ENCODE measurements around the gene DOC2B. TPM values are rescaled to one million over a fixed set of nuclear protein-coding genes. Genes with fewer than 3 reads are reported as not detected.

Gene DOC2B
- total RNA-seq, 4 donors from 2014 or later = 3.6 to 8.5 (median 6.7) TPM

- no peak overlapping the region for H3K27ac ChIP-seq
- peaks cover 4% of the 10 kb centered on the region for H3K27me3 ChIP-seq
- intact Hi-C loops (cut with DNase I) = no loop called here
- DNase-seq = no peak
- no peak for TF ChIP-seq CTCF (IDR thresholded peaks at IDR 0.05)
- no peak for TF ChIP-seq POLR2A (IDR thresholded peaks at IDR 0.05)
- peaks cover 0 to 6% of the 10 kb centered on the region in 2 donors for H3K4me1 ChIP-seq
- H3K36me3 ChIP-seq = no peaks in the 10 kb centered on the region
- WGBS, 2 donors = 92 to 95% methylated on average over 2 of the region's 2 CpGs
- H3K4me3 ChIP-seq (replicated peaks in 1 of 3) = no peak overlapping the region
- H3K9me3 ChIP-seq = no peaks in the 10 kb centered on the region
These were observed 15.9 kb upstream of the DOC2B start for GRCh38 chr17:197352-197751.

- Histone ChIP-seq H3K4me1 (peaks cover 0 to 5% of the 10 kb centered on the region in 2 donors), H3K4me3 (replicated peaks in 1 of 3) (no peak overlapping the region), H3K9me3 (no peaks in the 10 kb centered on the region), H3K36me3 (no peaks in the 10 kb centered on the region), H3K27me3 (peaks cover 4% of the 10 kb centered on the region), H3K27ac (no peak overlapping the region)
- no peak for TF ChIP-seq POLR2A (IDR thresholded peaks at IDR 0.05)
- TF ChIP-seq CTCF (IDR thresholded peaks at IDR 0.05) = no peak
- DNase-seq = no peak
- WGBS, 2 donors = 66 to 74% methylated on average over 16 of the region's 16 CpGs
- intact Hi-C loops (cut with DNase I) = no loop called here
These were observed 13.6 kb upstream of the DOC2B start for GRCh38 chr17:194828-195602.

- no peak overlapping the region for H3K27ac ChIP-seq
- 60% methylated on average over 24 to 31 of the region's 31 CpGs for WGBS, 2 donors
- no peak overlapping the region for H3K4me3 ChIP-seq (replicated peaks in 1 of 3)
- no peak for TF ChIP-seq CTCF (IDR thresholded peaks at IDR 0.05)
- no peak for TF ChIP-seq POLR2A (IDR thresholded peaks at IDR 0.05)
- H3K4me1 ChIP-seq = no peaks in the 10 kb centered on the region
- intact Hi-C loops (cut with DNase I) = no loop called here
- H3K9me3 ChIP-seq = no peaks in the 10 kb centered on the region
- H3K27me3 ChIP-seq = peaks cover 4% of the 10 kb centered on the region
- no peak for DNase-seq
- no peaks in the 10 kb centered on the region for H3K36me3 ChIP-seq
These were observed 12.7 kb upstream of the DOC2B start for GRCh38 chr17:193841-194806.

- peaks cover 4% of the 10 kb centered on the region for H3K27me3 ChIP-seq
- no peak for DNase-seq
- no peak overlapping the region for H3K4me3 ChIP-seq (replicated peaks in 1 of 3)
- intact Hi-C loops (cut with DNase I) = no loop called here
- H3K9me3 ChIP-seq = no peaks in the 10 kb centered on the region
- H3K36me3 ChIP-seq = no peaks in the 10 kb centered on the region
- TF ChIP-seq CTCF (IDR thresholded peaks at IDR 0.05) = no peak
- TF ChIP-seq POLR2A (IDR thresholded peaks at IDR 0.05) = no peak
- WGBS, 2 donors = 87 to 95% methylated on average over 8 of the region's 8 CpGs
- no peak overlapping the region for H3K27ac ChIP-seq
- H3K4me1 ChIP-seq = no peaks in the 10 kb centered on the region
These were observed 12.0 kb upstream of the DOC2B start for GRCh38 chr17:193426-193810.

Measured in thyroid gland (tissue), 4 donors.